T-helper 9 cell (primary cell): Measurements from ENCODE around the gene LKAAEAR1.

ENCODE experiments used
- DNase-seq: peaks from one replicate; pipeline ENCODE4 v3.0.0-alpha.2; 2020

LKAAEAR1 gene

GRCh38 chr20:64110411-64111068, 26.3 kb upstream of the LKAAEAR1 start:
- DNase-seq = no peak

DNA sequence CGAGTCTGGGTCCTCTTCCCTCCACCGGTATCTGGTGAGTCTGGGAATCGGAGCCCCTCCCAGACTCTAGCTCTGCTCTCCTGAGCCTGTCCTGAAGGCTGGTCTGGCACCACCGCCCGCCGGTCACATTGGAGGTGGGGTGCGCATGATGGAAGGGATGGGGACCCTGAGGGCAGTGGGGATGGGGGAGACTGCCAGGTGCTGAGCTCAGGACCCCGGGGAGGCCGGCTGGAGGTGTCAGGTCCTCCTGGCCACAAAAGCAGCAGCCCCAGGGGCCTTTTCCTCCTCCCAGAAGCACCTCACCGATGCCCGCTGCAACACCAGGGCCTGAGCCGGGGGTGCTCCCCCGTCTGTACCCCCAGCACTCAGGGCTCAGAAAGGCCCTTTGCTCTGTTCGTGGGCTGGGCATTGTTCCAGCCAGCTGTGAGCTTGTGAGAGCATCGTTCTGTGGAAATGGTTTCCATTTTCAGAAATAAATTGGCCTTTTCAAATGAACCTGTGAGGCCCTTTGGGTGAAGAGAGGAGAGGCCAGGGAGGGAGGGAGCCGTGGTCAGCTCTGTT, 25.7 kb upstream of the LKAAEAR1 start:
- no peak for DNase-seq

- no peak for DNase-seq
Observed at GRCh38 chr20:64108731-64109681, 24.8 kb upstream of the LKAAEAR1 start.

GRCh38 chr20:64107736-64108457, 23.7 kb upstream of the LKAAEAR1 start:
- no peak for DNase-seq

GRCh38 chr20:64106981-64107735, 23.0 kb upstream of the LKAAEAR1 start, which contains the start of gene NPBWR2:
NPBWR2 (minus strand) TSS chr20:64107565; CDS start chr20:64106831, 734 bp downstream.
- no peak for DNase-seq

- DNase-seq = no peak
Observed at GRCh38 chr20:64106435-64106961, 22.3 kb upstream of the LKAAEAR1 start.

- DNase-seq = no peak
Observed at GRCh38 chr20:64105846-64106434, 21.7 kb upstream of the LKAAEAR1 start.

- DNase-seq = no peak
Observed at GRCh38 chr20:64104667-64105451, 20.7 kb upstream of the LKAAEAR1 start.

GRCh38 chr20:64103871-64104666, 19.9 kb upstream of the LKAAEAR1 start:
- DNase-seq = no peak

DNA sequence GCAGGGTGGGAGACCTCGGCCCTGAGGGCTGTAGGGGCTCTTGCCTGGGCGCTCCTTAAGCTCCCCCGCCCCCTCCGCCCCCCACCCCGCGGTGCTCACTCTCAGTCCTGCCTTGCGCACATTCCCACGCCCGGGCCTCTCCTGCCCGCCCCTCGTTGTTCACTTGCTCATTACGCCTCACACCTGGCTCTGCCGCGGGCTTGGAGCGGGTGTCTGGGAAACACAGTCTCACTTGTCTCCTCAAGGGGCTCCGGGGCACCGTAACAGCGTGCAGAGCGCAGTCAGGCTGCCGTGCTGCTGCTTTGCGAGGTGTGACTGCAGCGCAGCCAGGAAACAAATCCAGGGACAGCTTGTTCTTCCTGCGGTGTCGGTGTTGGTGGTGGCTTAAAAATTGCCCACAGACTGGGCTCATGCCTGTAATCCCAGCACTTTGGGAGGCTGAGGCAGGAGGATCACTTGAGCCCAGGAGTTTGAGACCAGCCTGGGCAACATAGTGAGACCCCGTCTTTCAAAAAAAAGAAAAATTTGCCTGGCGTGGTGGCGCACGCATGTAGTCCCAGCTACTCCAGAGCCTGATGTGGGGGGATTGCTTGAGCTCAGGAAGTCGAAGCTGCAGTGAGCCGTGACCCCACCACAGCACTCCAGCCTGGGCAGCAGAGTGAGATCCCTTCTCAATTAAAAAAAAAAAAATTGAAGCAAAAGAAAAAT, 18.6 kb upstream of the LKAAEAR1 start:
- no peak for DNase-seq

- peak; percentile 66 for DNase-seq
Observed at GRCh38 chr20:64101731-64102621, 17.8 kb upstream of the LKAAEAR1 start.

DNA sequence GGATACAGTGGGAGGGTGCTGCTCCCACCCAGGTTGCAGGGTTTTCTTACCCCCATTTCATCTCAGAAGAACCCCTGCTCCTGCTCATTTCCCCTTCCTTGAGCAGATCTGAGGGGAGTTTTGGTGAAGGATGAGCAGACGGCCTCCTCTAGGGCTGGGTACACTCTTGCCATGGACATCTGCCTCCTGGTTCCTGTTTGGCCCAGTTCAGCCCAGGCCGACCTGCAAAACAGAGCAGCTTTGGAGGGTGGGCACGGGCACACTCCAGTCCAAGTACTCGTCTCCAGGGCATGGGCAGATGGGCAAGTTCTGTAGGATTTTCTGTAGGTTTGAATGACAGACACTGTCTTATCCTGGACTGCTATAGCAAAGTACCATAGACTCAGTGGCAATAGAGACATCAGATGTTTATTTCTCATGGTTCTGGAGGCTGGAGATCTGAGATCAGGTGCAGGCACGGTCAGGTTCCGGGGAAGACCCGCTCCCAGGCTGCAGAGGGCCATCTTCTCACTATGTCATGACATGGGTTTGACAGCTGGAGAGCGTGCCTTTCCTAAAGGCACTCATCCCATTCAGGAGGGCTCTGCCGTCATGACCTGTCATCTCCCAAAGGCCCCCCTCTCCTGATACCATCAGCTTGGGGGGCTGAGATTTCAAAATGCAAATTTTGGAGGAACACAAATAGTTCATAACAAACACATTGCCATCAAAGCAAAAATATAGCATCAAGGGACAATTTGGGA, 16.9 kb upstream of the LKAAEAR1 start:
- no peak for DNase-seq

- DNase-seq = no peak
Observed at GRCh38 chr20:64100566-64100888, 16.3 kb upstream of the LKAAEAR1 start.

- DNase-seq = no peak
Observed at GRCh38 chr20:64099880-64100565, 15.8 kb upstream of the LKAAEAR1 start.

DNA sequence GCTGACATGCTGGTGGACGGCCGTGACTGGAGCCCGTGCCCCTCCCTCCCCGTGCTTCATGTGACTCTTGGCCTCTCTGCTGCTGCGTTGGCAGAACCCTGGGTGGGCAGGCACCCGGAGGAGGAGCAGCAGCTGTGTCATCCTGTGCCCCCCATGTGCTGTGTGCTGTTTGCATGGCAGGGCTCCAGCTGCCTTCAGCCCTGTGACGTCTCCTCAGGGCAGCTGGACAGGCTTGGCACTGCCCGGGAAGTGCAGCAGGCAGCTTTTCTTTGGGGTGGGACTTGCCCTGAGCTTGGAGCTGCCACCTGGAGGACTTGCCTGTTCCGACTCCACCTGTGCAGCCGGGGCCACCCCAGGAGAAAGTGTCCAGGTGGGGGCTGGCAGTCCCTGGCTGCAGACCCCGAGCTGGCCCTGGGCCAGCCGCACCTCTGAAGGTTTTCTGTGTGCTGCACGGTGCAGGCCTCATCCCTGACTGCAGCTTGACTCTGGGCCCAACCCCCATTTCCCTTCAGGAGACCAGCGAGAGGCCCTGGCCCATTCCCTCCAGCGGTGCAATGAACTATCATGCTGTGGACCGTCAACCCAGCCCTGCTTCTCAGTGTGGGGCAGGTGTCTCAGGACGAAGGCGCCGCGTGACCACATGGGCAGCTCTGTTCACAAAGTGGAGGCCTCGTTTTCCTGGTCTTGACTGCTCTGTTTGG, 15.0 kb upstream of the LKAAEAR1 start:
- DNase-seq = no peak

DNA sequence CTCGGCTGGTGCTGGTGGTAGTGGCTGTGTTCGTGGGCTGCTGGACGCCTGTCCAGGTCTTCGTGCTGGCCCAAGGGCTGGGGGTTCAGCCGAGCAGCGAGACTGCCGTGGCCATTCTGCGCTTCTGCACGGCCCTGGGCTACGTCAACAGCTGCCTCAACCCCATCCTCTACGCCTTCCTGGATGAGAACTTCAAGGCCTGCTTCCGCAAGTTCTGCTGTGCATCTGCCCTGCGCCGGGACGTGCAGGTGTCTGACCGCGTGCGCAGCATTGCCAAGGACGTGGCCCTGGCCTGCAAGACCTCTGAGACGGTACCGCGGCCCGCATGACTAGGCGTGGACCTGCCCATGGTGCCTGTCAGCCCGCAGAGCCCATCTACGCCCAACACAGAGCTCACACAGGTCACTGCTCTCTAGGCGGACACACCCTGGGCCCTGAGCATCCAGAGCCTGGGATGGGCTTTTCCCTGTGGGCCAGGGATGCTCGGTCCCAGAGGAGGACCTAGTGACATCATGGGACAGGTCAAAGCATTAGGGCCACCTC, 14.3 kb upstream of the LKAAEAR1 start:
- no peak for DNase-seq
